ENCODE results near the gene PCDH9. TPM values are rescaled to one million over a fixed set of nuclear protein-coding genes. Genes with fewer than 3 reads are reported as not detected.
A peak's percentile ranks its signal among the peaks of the same experiment; 100 is the strongest.

Gene PCDH9
- polyA plus RNA-seq, 3 donors from 2014 or later: 0.56 to 0.77 TPM; not detected in 1

DNA sequence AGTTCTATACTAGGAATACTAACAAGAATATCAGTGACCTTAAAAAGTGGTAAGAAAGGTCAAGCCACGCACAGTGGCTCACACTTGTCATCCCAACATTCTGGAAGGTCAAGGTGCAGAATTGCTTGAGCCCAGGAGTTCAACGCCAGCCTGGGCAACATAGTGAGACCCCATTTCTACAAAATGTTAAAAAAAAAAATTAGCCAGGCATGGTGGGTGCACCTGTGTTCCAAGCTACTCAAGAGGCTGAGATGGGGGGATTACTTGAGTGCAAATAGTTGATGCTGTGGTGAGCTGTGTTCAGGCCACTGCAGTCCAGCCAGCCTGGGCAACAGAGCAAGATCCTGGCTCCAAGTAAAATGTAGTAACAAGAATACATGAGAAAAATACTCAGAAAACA lies 61.8 kb downstream of the PCDH9 start:
- Mint-ChIP-seq H3K27me3 (ENCODE audit: low read depth in 3 of 3) (no peaks in the 10 kb centered on the region), H3K4me3 (no peak overlapping the region), H3K4me1 (no peaks in the 10 kb centered on the region), H3K9me3 (peaks cover 0 to 9% (median 1%) of the 10 kb centered on the region in 6 donors), H3K27ac (no peak overlapping the region), H3K36me3 (no peaks in the 10 kb centered on the region)
- no peak for DNase-seq

DNA sequence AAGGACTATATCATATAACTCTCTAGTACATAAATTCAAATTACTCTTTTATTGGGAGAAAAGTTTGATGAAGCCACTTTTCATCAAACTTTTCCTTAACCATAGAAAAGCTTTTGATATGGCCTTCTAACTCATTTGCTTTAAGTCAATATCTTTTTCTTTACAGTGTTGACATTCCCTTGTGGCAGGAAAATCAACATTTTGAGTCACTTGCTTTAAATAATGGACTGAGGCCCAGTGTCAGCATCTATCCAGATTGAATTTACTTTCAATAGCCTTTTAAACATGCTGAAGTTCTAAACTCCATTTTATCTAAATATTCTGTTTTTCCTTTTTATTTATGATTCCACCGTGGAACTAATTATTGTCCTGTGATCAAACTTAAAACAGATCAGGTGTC lies 62.7 kb downstream of the PCDH9 start:
- DNase-seq: no peak
- Mint-ChIP-seq H3K9me3 (peaks cover 0 to 9% (median 3%) of the 10 kb centered on the region in 6 donors), H3K4me3 (no peak overlapping the region), H3K4me1 (no peaks in the 10 kb centered on the region), H3K27me3 (ENCODE audit: low read depth in 3 of 3) (no peaks in the 10 kb centered on the region), H3K27ac (no peak overlapping the region), H3K36me3 (no peaks in the 10 kb centered on the region)

DNA sequence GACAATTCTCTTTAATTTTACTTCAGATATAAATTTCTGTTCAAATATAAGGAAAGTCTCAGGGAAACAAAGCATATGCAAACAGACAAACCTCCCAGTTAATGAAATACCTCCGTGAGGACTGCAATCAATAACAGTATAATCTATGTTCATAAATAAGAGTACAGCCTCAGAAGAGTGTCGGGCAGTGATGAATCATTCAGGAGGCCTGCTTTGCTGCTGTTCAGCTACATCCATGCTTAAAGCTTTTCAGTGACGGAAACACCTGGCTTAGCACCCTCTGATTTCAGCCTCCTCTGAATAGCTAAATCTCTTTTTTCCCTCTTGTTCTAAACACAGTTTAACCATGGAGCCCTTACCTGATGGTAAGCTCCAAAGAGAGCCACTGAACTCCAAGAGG lies 69.0 kb downstream of the PCDH9 start:
- DNase-seq: no peak
- no peak overlapping the region for H3K27ac Mint-ChIP-seq
- H3K36me3 Mint-ChIP-seq: peaks cover 0 to 3% (median 0%) of the 10 kb centered on the region in 3 donors
- H3K4me1 Mint-ChIP-seq: no peaks in the 10 kb centered on the region
- H3K9me3 Mint-ChIP-seq: peaks cover 0 to 14% (median 5%) of the 10 kb centered on the region in 6 donors
- H3K27me3 Mint-ChIP-seq (ENCODE audit: low read depth in 3 of 3): no peaks in the 10 kb centered on the region
- no peak overlapping the region for H3K4me3 Mint-ChIP-seq

DNA sequence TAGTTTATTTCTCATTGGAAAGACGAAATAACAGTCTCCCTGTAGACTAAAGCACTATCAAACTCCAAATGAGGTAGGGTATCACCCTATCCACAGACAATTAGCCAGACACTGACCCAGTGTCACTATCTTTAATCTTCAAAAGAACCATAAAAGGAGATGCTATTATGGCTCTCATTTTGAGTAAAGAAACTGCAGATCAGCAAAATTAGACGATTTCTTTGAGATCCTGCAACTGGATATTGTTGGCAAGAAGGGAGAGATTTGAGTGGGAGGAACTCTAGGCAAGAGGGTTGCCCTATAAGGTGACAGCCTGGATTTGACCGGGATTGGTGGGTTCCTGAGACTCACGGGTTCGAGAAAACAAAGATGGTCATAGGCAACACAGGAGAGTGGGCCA lies 71.2 kb downstream of the PCDH9 start:
- no peak overlapping the region for H3K4me3 Mint-ChIP-seq
- H3K4me1 Mint-ChIP-seq: no peaks in the 10 kb centered on the region
- peaks cover 0 to 2% (median 0%) of the 10 kb centered on the region in 3 donors for H3K27me3 Mint-ChIP-seq (ENCODE audit: low read depth in 3 of 3)
- H3K27ac Mint-ChIP-seq: no peak overlapping the region
- H3K9me3 Mint-ChIP-seq: peaks cover 0 to 17% (median 3%) of the 10 kb centered on the region in 6 donors
- DNase-seq: no peak
- H3K36me3 Mint-ChIP-seq: peaks cover 0 to 3% (median 0%) of the 10 kb centered on the region in 3 donors

DNA sequence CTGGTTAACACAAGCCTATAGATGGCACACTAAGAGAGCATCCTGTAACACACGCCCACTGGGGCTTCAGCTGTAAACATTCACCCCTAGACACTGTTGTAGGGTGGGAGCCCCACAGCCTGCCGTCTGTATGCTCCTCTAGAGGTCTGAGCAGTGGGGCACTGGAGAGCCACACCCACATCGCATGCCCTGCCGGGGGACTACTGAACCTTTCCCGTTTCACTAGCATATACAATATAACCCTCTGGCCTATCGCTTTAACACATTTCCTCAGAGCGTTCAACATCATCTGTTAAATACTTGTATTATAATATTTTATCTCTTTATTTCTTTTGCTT lies 73.4 kb downstream of the PCDH9 start:
- no peak overlapping the region for H3K27ac Mint-ChIP-seq
- H3K9me3 Mint-ChIP-seq: peaks cover 0 to 21% (median 5%) of the 10 kb centered on the region in 6 donors
- no peak overlapping the region for H3K4me3 Mint-ChIP-seq
- H3K27me3 Mint-ChIP-seq (ENCODE audit: low read depth in 3 of 3): peaks cover 0 to 2% (median 0%) of the 10 kb centered on the region in 3 donors
- no peaks in the 10 kb centered on the region for H3K4me1 Mint-ChIP-seq
- H3K36me3 Mint-ChIP-seq: peaks cover 0 to 3% (median 0%) of the 10 kb centered on the region in 3 donors
- no peak for DNase-seq

DNA sequence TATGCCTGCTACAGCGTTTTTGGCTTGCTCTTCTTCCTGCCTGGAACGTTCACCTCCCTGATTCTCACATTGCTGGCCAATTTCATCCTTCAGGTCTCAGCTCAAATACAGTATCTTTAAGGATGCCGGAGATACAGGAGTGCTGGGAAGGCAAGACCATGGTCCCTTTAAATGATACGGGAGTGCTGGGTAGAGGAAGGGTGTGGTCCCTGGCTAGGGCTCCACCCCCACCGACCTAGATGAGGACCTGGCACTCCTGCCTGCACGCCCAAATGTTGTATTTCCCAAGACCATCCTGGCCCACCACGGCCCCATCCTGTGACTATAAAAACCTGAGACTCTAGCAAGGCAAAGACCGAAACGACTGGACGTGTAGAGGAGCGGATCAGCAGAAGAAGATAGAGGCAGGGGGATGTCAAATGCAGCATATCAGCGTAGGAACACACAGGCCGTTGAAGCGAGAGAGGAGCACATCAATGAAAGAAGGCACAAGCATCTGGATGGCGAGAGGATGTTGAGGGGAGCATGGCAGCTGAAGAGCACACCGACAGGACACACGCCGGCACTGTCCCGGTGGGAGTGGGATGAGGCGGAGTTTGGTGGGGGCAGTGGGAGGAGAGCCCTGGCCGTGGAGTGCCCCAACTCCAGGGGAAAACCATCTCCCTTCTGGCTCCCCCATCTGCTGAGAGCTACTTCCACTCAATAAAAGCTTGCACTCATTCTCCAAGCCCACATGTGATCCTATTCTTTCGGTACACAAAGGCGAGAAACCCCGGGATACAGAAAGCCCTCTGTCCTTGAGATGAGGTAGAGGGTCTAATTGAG lies 74.0 kb downstream of the PCDH9 start:
- DNase-seq: no peak
- Mint-ChIP-seq H3K9me3 (peaks cover 0 to 21% (median 5%) of the 10 kb centered on the region in 6 donors), H3K27ac (no peak overlapping the region), H3K36me3 (peaks cover 0 to 3% (median 0%) of the 10 kb centered on the region in 3 donors), H3K4me3 (no peak overlapping the region), H3K27me3 (ENCODE audit: low read depth in 3 of 3) (peaks cover 0 to 2% (median 0%) of the 10 kb centered on the region in 3 donors), H3K4me1 (no peaks in the 10 kb centered on the region)

DNA sequence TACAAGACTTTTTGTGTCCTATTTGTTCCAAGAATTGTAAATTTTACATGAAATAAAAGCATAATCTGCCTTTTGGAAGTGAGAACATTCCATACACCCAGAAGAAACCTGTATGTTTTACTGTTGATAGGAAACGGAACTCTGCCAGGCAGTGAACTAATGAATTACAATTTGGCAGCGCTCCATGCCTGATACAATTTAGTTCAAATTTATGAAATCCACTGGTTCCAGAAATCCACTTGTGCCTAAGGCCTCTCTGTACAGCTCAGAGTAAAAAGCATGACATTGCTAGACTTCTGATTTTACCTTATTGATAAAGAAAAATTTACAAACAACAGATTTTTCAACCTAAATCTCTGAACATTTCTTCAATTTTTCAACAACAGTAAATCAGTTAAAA lies 78.1 kb downstream of the PCDH9 start:
- Mint-ChIP-seq H3K4me1 (peaks cover 0 to under 1% of the 10 kb centered on the region in 2 donors), H3K4me3 (no peak overlapping the region), H3K27ac (no peak overlapping the region), H3K36me3 (no peaks in the 10 kb centered on the region), H3K9me3 (peaks cover 0 to 9% (median 2%) of the 10 kb centered on the region in 6 donors), H3K27me3 (ENCODE audit: low read depth in 3 of 3) (peaks cover 0 to 2% (median 0%) of the 10 kb centered on the region in 3 donors)
- DNase-seq: no peak

DNA sequence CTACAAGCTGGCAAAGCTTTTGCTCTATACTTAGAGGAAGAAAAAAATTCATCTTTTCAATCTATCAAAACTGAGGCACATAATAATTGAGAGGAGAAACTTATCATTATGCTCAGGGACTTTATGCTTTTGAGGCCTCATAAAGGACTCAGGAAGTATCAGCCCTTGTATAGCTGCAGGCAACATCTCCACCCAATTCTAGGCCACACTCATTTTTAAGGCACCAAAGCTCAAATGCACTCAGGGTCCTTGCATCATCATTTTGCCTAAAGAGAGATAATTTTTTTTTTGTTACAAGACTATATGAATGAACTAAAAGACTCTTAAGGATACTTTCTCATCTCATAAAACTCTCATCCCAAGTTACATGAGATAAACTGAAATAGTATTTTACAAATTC lies 78.5 kb downstream of the PCDH9 start:
- H3K27ac Mint-ChIP-seq: no peak overlapping the region
- peaks cover 0 to 2% (median 0%) of the 10 kb centered on the region in 3 donors for H3K27me3 Mint-ChIP-seq (ENCODE audit: low read depth in 3 of 3)
- no peaks in the 10 kb centered on the region for H3K36me3 Mint-ChIP-seq
- H3K4me3 Mint-ChIP-seq: no peak overlapping the region
- DNase-seq: no peak
- H3K9me3 Mint-ChIP-seq: peaks cover 0 to 9% (median 2%) of the 10 kb centered on the region in 6 donors
- peaks cover 0 to 5% of the 10 kb centered on the region in 2 donors for H3K4me1 Mint-ChIP-seq

DNA sequence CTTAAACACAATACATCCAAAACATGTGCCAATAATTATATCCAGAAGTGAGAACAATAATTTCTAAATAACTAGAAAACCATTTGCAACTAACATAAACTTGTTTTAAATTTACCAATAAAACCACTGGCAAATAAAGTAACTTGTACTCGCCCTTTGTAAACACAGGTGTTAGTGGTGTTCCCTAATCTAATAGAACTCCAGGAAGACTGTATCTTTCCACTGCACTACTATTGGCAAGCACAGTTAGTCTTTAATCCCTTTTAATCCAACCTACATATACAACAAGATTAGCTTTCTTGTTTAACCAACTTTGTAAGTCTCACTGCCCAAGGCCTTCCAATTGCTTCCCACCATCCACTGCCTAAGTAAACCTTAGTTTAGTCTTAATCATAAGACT lies 79.5 kb downstream of the PCDH9 start:
- H3K27me3 Mint-ChIP-seq (ENCODE audit: low read depth in 3 of 3): no peaks in the 10 kb centered on the region
- DNase-seq: no peak
- H3K4me1 Mint-ChIP-seq: peaks cover 0 to 6% of the 10 kb centered on the region in 2 donors
- H3K36me3 Mint-ChIP-seq: no peaks in the 10 kb centered on the region
- peaks cover 0 to 4% (median 2%) of the 10 kb centered on the region in 6 donors for H3K9me3 Mint-ChIP-seq
- no peak overlapping the region for H3K27ac Mint-ChIP-seq
- H3K4me3 Mint-ChIP-seq: no peak overlapping the region

DNA sequence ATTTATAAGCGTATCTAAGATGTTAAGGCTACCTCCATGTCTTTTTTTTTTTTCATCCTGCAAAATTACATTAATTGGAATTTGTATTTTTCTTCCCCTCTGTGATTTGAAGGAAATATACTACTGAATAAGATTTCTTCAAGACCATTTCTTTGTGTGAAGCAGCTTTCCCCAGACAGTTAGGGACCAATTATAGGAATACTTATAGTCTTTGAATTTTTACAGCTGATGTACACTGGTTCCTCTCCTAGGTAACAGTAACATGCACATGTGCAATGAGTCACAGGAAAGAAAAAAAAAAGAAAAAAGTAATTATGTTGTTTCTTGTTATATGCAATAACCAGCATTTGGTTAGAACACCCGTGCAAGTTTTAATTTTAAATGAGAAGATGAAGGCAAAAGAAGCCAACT lies 82.0 kb downstream of the PCDH9 start:
- DNase-seq: no peak
- H3K27me3 Mint-ChIP-seq (ENCODE audit: low read depth in 3 of 3): no peaks in the 10 kb centered on the region
- H3K4me1 Mint-ChIP-seq: peaks cover 0 to 6% of the 10 kb centered on the region in 2 donors
- H3K4me3 Mint-ChIP-seq: no peak overlapping the region
- H3K27ac Mint-ChIP-seq: no peak overlapping the region
- peaks cover 0 to 4% (median under 1%) of the 10 kb centered on the region in 6 donors for H3K9me3 Mint-ChIP-seq
- H3K36me3 Mint-ChIP-seq: no peaks in the 10 kb centered on the region

DNA sequence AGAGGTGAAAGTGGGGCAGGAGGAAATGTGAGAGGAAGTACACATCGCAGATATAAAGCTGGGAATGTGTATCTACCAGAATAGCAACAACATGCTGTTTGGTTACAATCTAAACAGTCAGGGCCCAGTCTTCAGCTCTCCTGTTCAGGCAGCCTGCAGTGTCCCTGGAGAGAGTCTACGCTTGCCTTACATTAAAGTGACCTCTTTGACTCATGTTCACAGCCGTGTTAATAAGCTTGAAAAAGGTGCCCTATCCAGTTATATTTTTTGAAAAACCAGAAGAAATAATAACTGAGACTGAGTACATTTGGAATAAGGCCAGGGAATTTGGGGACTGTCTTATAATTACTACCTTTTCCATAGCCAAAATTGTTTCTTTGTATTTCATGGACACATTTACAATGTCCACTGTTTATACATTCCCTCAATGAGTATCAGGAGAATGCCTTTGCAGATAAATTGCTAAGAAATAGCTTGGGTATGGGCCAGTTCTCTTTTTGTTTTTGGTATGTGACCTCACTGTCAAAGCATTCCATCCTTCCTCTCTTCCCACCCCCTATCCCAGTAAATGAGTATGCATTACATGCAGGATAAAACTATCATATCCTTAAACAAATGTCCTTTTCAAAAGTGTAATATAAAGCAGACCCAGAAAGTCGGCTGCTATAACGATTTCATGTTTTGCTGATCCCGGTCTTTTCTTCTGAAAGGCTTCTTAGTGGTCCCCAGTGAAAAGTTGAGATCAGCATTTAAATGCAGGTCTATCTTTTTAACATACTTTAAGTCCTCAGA lies 82.6 kb downstream of the PCDH9 start:
- Mint-ChIP-seq H3K27me3 (ENCODE audit: low read depth in 3 of 3) (no peaks in the 10 kb centered on the region), H3K36me3 (no peaks in the 10 kb centered on the region), H3K9me3 (peaks cover 0 to 2% (median 0%) of the 10 kb centered on the region in 6 donors), H3K4me1 (peaks cover 0 to 6% of the 10 kb centered on the region in 2 donors), H3K27ac (no peak overlapping the region), H3K4me3 (peak overlapping the region in 1 of 5 donors; percentile 12)
- no peak for DNase-seq

DNA sequence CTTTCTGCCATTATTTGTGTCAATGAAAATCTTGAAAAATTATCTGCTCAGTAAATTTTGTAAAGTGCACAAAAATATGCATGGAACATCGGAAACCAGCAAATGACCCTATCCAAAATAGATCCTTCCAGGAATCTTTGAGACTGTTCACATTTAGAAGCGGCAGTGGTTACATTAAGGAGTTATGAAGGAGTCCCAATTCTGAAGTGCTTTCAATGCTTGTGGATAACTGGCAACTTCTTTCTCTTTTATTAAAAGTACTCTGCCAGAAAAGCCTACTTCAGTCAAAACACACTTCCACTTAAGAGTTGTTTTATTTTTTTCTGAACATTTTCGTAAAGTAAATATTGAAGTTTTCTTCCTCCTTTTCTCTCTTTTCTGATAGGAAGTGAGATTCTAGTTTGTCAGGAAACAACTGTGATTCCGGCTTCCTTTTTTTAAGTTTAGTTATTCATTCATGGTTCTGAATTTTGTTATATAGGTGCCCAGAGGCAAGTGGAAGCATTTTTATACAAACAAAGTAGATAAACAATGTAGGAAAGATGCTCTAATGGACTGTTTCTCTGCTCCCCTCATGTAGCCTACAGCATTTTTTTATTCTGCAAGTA lies 83.5 kb downstream of the PCDH9 start:
- no peaks in the 10 kb centered on the region for H3K36me3 Mint-ChIP-seq
- no peak overlapping the region for H3K4me3 Mint-ChIP-seq
- peaks cover 0 to 2% (median 0%) of the 10 kb centered on the region in 6 donors for H3K9me3 Mint-ChIP-seq
- DNase-seq: no peak
- peaks cover 0 to 6% of the 10 kb centered on the region in 2 donors for H3K4me1 Mint-ChIP-seq
- H3K27me3 Mint-ChIP-seq (ENCODE audit: low read depth in 3 of 3): no peaks in the 10 kb centered on the region
- H3K27ac Mint-ChIP-seq: no peak overlapping the region

DNA sequence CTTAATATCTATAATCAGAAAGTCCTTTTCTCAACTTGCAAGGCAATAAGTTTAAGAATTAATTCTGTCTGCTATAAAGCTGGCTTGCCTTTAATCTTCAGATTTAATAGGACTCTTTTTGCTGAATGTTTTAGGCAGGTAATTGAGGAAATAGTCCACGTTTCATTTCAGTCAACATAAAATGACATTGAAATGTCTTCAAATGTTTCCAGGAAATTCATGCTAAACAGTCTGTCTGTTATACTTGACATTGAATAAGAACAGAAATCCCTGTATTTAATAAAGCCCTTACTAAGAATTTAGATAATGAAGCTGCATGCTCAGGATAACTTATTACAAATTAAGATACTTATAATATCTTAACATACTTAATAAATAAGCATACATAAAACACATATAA lies 84.2 kb downstream of the PCDH9 start:
- Mint-ChIP-seq H3K4me3 (no peak overlapping the region), H3K4me1 (peaks cover 0 to 6% of the 10 kb centered on the region in 2 donors), H3K27me3 (ENCODE audit: low read depth in 3 of 3) (no peaks in the 10 kb centered on the region), H3K36me3 (no peaks in the 10 kb centered on the region), H3K27ac (no peak overlapping the region), H3K9me3 (peaks cover 0 to 3% (median 2%) of the 10 kb centered on the region in 6 donors)
- no peak for DNase-seq
